ENCODE measurements around the gene VTI1B. TPM values are rescaled to one million over a fixed set of nuclear protein-coding genes. Genes with fewer than 3 reads are reported as not detected.
A peak's percentile ranks its signal among the peaks of the same experiment; 100 is the strongest.
"Not testable (repeated sequence)": the region's sequence is repeated elsewhere in the genome, so short reads cannot be mapped to it uniquely, and the experiment has no call there.

The VTI1B gene
- total RNA-seq, 1 donor from 2014 or later = 77.8 TPM

GRCh38 chr14:67701492-67701891, 27.1 kb upstream of the VTI1B start, which contains the start of gene RDH12:
RDH12 (plus strand) TSS chr14:67701886; CDS start chr14:67722643, 20,757 bp downstream.
- H3K27me3 Mint-ChIP-seq (ENCODE audit: insufficient read depth); H3K4me1 Mint-ChIP-seq (ENCODE audit: low read depth); DNase-seq (ENCODE audit: low spot score); H3K36me3 Mint-ChIP-seq (ENCODE audit: low read depth); H3K9me3 Mint-ChIP-seq; H3K4me3 Mint-ChIP-seq; intact Hi-C loops (cut with micrococcal nuclease); H3K27ac Mint-ChIP-seq: not testable (repeated sequence)

- Mint-ChIP-seq H3K27me3 (ENCODE audit: insufficient read depth) (no peaks in the 10 kb centered on the region), H3K4me1 (ENCODE audit: low read depth) (peaks cover 22% of the 10 kb centered on the region), H3K36me3 (ENCODE audit: low read depth) (peaks cover 2% of the 10 kb centered on the region), H3K9me3 (no peaks in the 10 kb centered on the region), H3K4me3 (no peak overlapping the region), H3K27ac (no peak overlapping the region)
- intact Hi-C loops (cut with micrococcal nuclease) = loop anchor here (5.0 kb wide), 2 partner anchors 326 to 1094 kb away; partner anchors contain the start of gene ZFP36L1
- no peak for DNase-seq (ENCODE audit: low spot score)
Measured at GRCh38 chr14:67698179-67698578, 23.7 kb upstream of the VTI1B start.

GRCh38 chr14:67697006-67697405, 22.6 kb upstream of the VTI1B start:
- H3K4me1 Mint-ChIP-seq (ENCODE audit: low read depth) = peaks cover 32% of the 10 kb centered on the region
- no peaks in the 10 kb centered on the region for H3K9me3 Mint-ChIP-seq
- H3K27me3 Mint-ChIP-seq (ENCODE audit: insufficient read depth) = no peaks in the 10 kb centered on the region
- DNase-seq (ENCODE audit: low spot score) = no peak
- intact Hi-C loops (cut with micrococcal nuclease) = loop anchor here (5.0 kb wide), 2 partner anchors 325 to 1095 kb away; partner anchors contain the start of gene ZFP36L1
- no peak overlapping the region for H3K4me3 Mint-ChIP-seq
- H3K36me3 Mint-ChIP-seq (ENCODE audit: low read depth) = peaks cover 5% of the 10 kb centered on the region
- no peak overlapping the region for H3K27ac Mint-ChIP-seq

GRCh38 chr14:67695394-67695949, 21.0 kb upstream of the VTI1B start, which contains the start of gene RDH11:
RDH11 (minus strand) TSS chr14:67695764; CDS start chr14:67695703, 61 bp downstream.
- Mint-ChIP-seq H3K27me3 (ENCODE audit: insufficient read depth) (no peaks in the 10 kb centered on the region), H3K9me3 (no peaks in the 10 kb centered on the region), H3K27ac (peak within 1 kb of the TSS; percentile 98), H3K36me3 (ENCODE audit: low read depth) (peaks cover 15% of the 10 kb centered on the region), H3K4me1 (ENCODE audit: low read depth) (peaks cover 42% of the 10 kb centered on the region), H3K4me3 (peak within 1 kb of the TSS; percentile 95)
- intact Hi-C loops (cut with micrococcal nuclease) = loop anchor here (1.0 to 5.0 kb wide), 10 partner anchors 9 to 1187 kb away; partner anchors contain the start of genes ARG2, GPHN, PIGH and TMEM229B
- peak; percentile 80 for DNase-seq (ENCODE audit: low spot score)

GRCh38 chr14:67694791-67695393, 20.5 kb upstream of the VTI1B start:
- Mint-ChIP-seq H3K4me3 (peak overlapping the region; percentile 95), H3K27me3 (ENCODE audit: insufficient read depth) (no peaks in the 10 kb centered on the region), H3K36me3 (ENCODE audit: low read depth) (peaks cover 21% of the 10 kb centered on the region), H3K4me1 (ENCODE audit: low read depth) (peaks cover 42% of the 10 kb centered on the region), H3K27ac (peak overlapping the region; percentile 98), H3K9me3 (no peaks in the 10 kb centered on the region)
- intact Hi-C loops (cut with micrococcal nuclease) = loop anchor here (1.0 to 5.0 kb wide), 12 partner anchors 9 to 1186 kb away; partner anchors contain the start of genes ARG2, EIF2S1, GPHN and PALS1
- DNase-seq (ENCODE audit: low spot score) = peak; percentile 72

- intact Hi-C loops (cut with micrococcal nuclease) = loop anchor here (5.0 kb wide), 1 partner anchor 448 kb away; the partner anchor contains the start of gene PALS1
- H3K36me3 Mint-ChIP-seq (ENCODE audit: low read depth) = peaks cover 59% of the 10 kb centered on the region
- no peak for DNase-seq (ENCODE audit: low spot score)
- no peak overlapping the region for H3K27ac Mint-ChIP-seq
- no peak overlapping the region for H3K4me3 Mint-ChIP-seq
- no peaks in the 10 kb centered on the region for H3K27me3 Mint-ChIP-seq (ENCODE audit: insufficient read depth)
- no peaks in the 10 kb centered on the region for H3K9me3 Mint-ChIP-seq
- H3K4me1 Mint-ChIP-seq (ENCODE audit: low read depth) = peaks cover 36% of the 10 kb centered on the region
Measured at GRCh38 chr14:67690011-67690410, 15.6 kb upstream of the VTI1B start.

- H3K4me1 Mint-ChIP-seq (ENCODE audit: low read depth) = peaks cover 26% of the 10 kb centered on the region
- no peaks in the 10 kb centered on the region for H3K27me3 Mint-ChIP-seq (ENCODE audit: insufficient read depth)
- no peak for DNase-seq (ENCODE audit: low spot score)
- H3K27ac Mint-ChIP-seq = no peak overlapping the region
- H3K36me3 Mint-ChIP-seq (ENCODE audit: low read depth) = peaks cover 68% of the 10 kb centered on the region
- H3K9me3 Mint-ChIP-seq = no peaks in the 10 kb centered on the region
- no peak overlapping the region for H3K4me3 Mint-ChIP-seq
- intact Hi-C loops (cut with micrococcal nuclease) = no loop called here
Measured at GRCh38 chr14:67683842-67684241, 9.4 kb upstream of the VTI1B start.

- intact Hi-C loops (cut with micrococcal nuclease) = loop anchor here (1.0 kb wide), 2 partner anchors 13 to 14 kb away; partner anchors contain the start of gene RDH11
Measured at GRCh38 chr14:67680941-67681340, 6.5 kb upstream of the VTI1B start.

GRCh38 chr14:67680121-67680602, 5.7 kb upstream of the VTI1B start:
- intact Hi-C loops (cut with micrococcal nuclease) = loop anchor here (1.0 kb wide), 2 partner anchors 12 to 15 kb away; partner anchors contain the start of gene RDH11

More at GRCh38 chr14:67680941-67681340, 6.5 kb upstream of the VTI1B start:
- no peaks in the 10 kb centered on the region for H3K9me3 Mint-ChIP-seq
- H3K27ac Mint-ChIP-seq = peak overlapping the region; percentile 52
- DNase-seq (ENCODE audit: low spot score) = no peak
- peaks cover 66% of the 10 kb centered on the region for H3K36me3 Mint-ChIP-seq (ENCODE audit: low read depth)
- no peaks in the 10 kb centered on the region for H3K27me3 Mint-ChIP-seq (ENCODE audit: insufficient read depth)
- H3K4me3 Mint-ChIP-seq = no peak overlapping the region
- peaks cover 42% of the 10 kb centered on the region for H3K4me1 Mint-ChIP-seq (ENCODE audit: low read depth)

GRCh38 chr14:67679006-67679405, 4.6 kb upstream of the VTI1B start:
- no peaks in the 10 kb centered on the region for H3K27me3 Mint-ChIP-seq (ENCODE audit: insufficient read depth)
- H3K36me3 Mint-ChIP-seq (ENCODE audit: low read depth) = peaks cover 51% of the 10 kb centered on the region
- H3K27ac Mint-ChIP-seq = no peak overlapping the region
- intact Hi-C loops (cut with micrococcal nuclease) = loop anchor here (5.0 to 10.0 kb wide), 2 partner anchors 138 to 1716 kb away; partner anchors contain the start of genes ERH, RAD51B, SLC39A9 and ZFYVE26
- DNase-seq (ENCODE audit: low spot score) = no peak
- H3K4me1 Mint-ChIP-seq (ENCODE audit: low read depth) = peaks cover 46% of the 10 kb centered on the region
- no peaks in the 10 kb centered on the region for H3K9me3 Mint-ChIP-seq
- no peak overlapping the region for H3K4me3 Mint-ChIP-seq

More at GRCh38 chr14:67680121-67680602, 5.7 kb upstream of the VTI1B start:
- Mint-ChIP-seq H3K4me3 (peak overlapping the region; percentile 7), H3K4me1 (ENCODE audit: low read depth) (peaks cover 48% of the 10 kb centered on the region), H3K36me3 (ENCODE audit: low read depth) (peaks cover 58% of the 10 kb centered on the region), H3K27me3 (ENCODE audit: insufficient read depth) (no peaks in the 10 kb centered on the region), H3K27ac (peak overlapping the region; percentile 34), H3K9me3 (no peaks in the 10 kb centered on the region)
- peak; percentile 42 for DNase-seq (ENCODE audit: low spot score)

- Mint-ChIP-seq H3K36me3 (ENCODE audit: low read depth) (peaks cover 27% of the 10 kb centered on the region), H3K9me3 (no peaks in the 10 kb centered on the region), H3K27me3 (ENCODE audit: insufficient read depth) (no peaks in the 10 kb centered on the region), H3K27ac (peak overlapping the region; percentile 87), H3K4me3 (peak overlapping the region; percentile 90), H3K4me1 (ENCODE audit: low read depth) (peaks cover 46% of the 10 kb centered on the region)
- intact Hi-C loops (cut with micrococcal nuclease) = loop anchor here (1.0 to 10.0 kb wide), 7 partner anchors 20 to 1720 kb away; partner anchors contain the start of genes ARG2, EIF2S1, ERH and PIGH
- no peak for DNase-seq (ENCODE audit: low spot score)
Measured at GRCh38 chr14:67675219-67675582, 769 bp upstream of the VTI1B start.

- intact Hi-C loops (cut with micrococcal nuclease) = loop anchor here (2.0 to 10.0 kb wide), 5 partner anchors 31 to 1721 kb away; partner anchors contain the start of genes ARG2, EIF2S1, ERH and PIGH
- H3K4me1 Mint-ChIP-seq (ENCODE audit: low read depth) = peaks cover 45% of the 10 kb centered on the region
- H3K36me3 Mint-ChIP-seq (ENCODE audit: low read depth) = peaks cover 24% of the 10 kb centered on the region
- peak; percentile 53 for DNase-seq (ENCODE audit: low spot score)
- H3K4me3 Mint-ChIP-seq = peak overlapping the region; percentile 85
- peak overlapping the region; percentile 64 for H3K27ac Mint-ChIP-seq
- H3K27me3 Mint-ChIP-seq (ENCODE audit: insufficient read depth) = no peaks in the 10 kb centered on the region
- no peaks in the 10 kb centered on the region for H3K9me3 Mint-ChIP-seq
Measured at GRCh38 chr14:67674139-67674479, 323 bp downstream of the VTI1B start.

Data from activated T-helper 1 cell treated with anti-CD3 and anti-CD28 coated beads, Interleukin-12 subunit alpha, Interleukin-12 subunit beta, Interleukin-2, Interleukin-4 antibody, amounts not matched to agents 30 ng/mL and 10 ng/mL and 1 ng/mL, durations not matched to agents 14 hours and 24 hours and 36 hours (primary cell).